Breast epithelium (tissue), 3 donors: ENCODE results near the gene SPOUT1.

Experiments
- POLR2A ChIP-seq: fragments of 450-650 bp; IDR thresholded peaks from one replicate; pipeline ENCODE4 v1.6.1; 2016; ENCODE audit warnings: antibody characterized with exemption, mild to moderate bottlenecking, moderate library complexity
- TF ChIP-seq, protein P1 (sequence below), 3 donors: fragments of 450-650 bp; IDR thresholded peaks; one replicate each; pipeline ENCODE4 v1.5.1; 2016 to 2017; ENCODE audit warnings: antibody characterized with exemption in 3 of 3, mild to moderate bottlenecking in 3 of 3, moderate library complexity in 3 of 3

DNA sequence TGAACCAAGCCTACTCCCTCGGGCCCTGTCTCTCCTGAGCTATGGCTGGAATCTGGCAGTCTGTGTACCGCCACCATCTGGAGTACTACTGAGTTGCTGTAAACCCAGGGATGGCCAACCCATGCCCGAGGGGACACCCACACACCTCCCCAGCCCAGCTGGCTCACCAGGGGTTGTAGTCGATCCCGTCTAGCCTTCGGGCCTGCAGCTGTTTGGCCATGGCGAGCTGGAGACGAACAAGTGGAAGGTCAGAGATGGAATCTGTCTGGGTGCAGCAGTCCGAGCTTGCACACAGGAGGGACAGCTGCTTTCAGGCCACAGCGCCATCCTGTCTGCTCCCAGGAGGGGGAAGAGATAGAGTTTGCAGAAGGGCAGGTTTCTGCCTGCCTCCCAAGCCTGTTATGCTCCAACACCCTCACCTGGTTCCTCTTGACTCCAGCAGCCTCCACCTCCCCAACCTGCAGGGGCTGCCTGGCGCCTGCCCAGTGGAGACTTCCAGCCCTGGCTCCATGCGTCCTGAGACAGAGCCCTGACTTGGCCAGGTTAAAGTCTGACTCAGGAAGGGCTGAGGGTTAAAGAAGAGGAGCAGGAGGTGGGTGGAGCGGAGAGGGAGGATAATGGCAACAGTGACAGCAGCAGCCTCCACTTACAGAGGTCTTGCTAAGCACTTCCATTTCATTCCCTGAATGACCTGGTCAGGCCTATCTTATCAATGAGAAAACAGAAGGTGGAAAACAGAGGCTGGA, 15.8 kb upstream of the SPOUT1 start:
- TF ChIP-seq, protein P1, sequence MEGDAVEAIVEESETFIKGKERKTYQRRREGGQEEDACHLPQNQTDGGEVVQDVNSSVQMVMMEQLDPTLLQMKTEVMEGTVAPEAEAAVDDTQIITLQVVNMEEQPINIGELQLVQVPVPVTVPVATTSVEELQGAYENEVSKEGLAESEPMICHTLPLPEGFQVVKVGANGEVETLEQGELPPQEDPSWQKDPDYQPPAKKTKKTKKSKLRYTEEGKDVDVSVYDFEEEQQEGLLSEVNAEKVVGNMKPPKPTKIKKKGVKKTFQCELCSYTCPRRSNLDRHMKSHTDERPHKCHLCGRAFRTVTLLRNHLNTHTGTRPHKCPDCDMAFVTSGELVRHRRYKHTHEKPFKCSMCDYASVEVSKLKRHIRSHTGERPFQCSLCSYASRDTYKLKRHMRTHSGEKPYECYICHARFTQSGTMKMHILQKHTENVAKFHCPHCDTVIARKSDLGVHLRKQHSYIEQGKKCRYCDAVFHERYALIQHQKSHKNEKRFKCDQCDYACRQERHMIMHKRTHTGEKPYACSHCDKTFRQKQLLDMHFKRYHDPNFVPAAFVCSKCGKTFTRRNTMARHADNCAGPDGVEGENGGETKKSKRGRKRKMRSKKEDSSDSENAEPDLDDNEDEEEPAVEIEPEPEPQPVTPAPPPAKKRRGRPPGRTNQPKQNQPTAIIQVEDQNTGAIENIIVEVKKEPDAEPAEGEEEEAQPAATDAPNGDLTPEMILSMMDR (IDR thresholded peaks at IDR 0.05): peak in 2 of 3 donors; percentile 21 to 30
- no peak for TF ChIP-seq POLR2A
